Upper lobe of right lung (tissue), 1 donor: ENCODE measurements around the gene NUAK1. TPM values are rescaled to one million over a fixed set of nuclear protein-coding genes. Genes with fewer than 3 reads are reported as not detected.

Source experiments
- ATAC-seq: fragments of 200-7000 bp; cut with Tn5 transposase; one replicate; pipeline ENCODE4 v1.9.1; 2020; ENCODE audit warnings: mild to moderate bottlenecking, moderate library complexity
- DNase-seq: peaks from one replicate; pipeline ENCODE4 v3.0.0-alpha.2; 2020
- H3K27ac ChIP-seq: fragments of 200-600 bp; one replicate; pipeline ENCODE4 v1.8.0; 2022
- H3K27me3 ChIP-seq: fragments of 200-600 bp; one replicate; pipeline ENCODE4 v1.8.0; 2022; ENCODE audit warnings: mild to moderate bottlenecking
- H3K36me3 ChIP-seq: fragments of 200-600 bp; one replicate; pipeline ENCODE4 v1.8.0; 2022
- H3K4me1 ChIP-seq: fragments of 200-600 bp; one replicate; pipeline ENCODE4 v1.8.0; 2022
- H3K4me3 ChIP-seq: fragments of 200-600 bp; one replicate; pipeline ENCODE4 v1.8.0; 2022; ENCODE audit warnings: mild to moderate bottlenecking
- H3K9me3 ChIP-seq: fragments of 200-600 bp; one replicate; pipeline ENCODE4 v1.8.0; 2022
- intact Hi-C: fragments of 100-400 bp; cut with DNase I; formaldehyde crosslinking; loops from one replicate; pipeline ENCODE4 v1.11.0; 2022
- total RNA-seq: library from RNA; stranded (reverse); fragmentation: NEBNext Ultra II Directional; extraction: Animal tissue kit (Norgen Biotek cat#: 25700); gene quantifications from one replicate; pipeline ENCODE4 v1.2.1, GENCODE V29; 2021
- TF ChIP-seq, protein P1 (sequence below): fragments of 200-600 bp; IDR thresholded peaks from one replicate; pipeline ENCODE4 v1.8.0; 2022; ENCODE audit warnings: antibody characterized with exemption
- donor health status: DM: no; HTN: yes; CAD: no; lungs with severe emphysema.

The NUAK1 gene
- total RNA-seq, 1 donor from 2014 or later, result 40.8 TPM

DNA sequence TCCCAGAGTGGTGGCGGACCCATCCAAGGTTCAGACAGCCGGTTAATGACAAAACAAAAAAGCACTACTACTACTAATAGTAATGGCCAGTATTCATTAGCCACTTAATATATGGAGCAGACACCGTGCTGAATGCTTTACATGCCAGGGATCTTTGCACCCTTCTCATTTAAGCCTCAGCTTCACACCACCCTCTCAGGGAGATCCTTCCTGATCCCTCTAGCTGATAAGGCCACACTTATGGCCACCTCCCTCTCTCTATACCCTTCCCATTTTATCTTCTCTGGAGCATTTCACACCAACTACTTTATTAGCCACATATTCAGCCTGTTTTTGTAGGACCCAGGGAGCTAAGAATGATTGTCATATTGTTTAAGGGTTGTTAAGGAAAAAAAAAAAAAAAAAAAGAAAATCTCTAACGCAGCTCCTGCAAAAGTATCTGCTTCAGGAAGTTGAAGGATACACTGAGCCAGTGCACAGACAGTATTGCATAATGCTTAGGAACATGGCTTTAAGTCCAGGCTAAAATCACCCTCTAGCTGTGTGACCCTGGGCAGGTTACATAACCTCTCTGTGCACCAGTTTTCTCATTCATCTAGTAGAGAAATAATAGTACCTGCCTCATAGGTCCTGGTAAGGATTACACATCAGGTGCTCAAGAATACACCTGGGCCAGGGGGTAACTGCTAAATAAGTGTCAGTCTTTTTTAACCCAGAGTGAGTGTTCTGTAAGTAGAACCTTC is 29.4 kb downstream of the NUAK1 start:
- intact Hi-C loops, result no loop called here
- H3K4me1 ChIP-seq, result peaks cover 66% of the 10 kb centered on the region
- no peak overlapping the region for H3K4me3 ChIP-seq
- H3K27ac ChIP-seq, result no peak overlapping the region
- no peaks in the 10 kb centered on the region for H3K9me3 ChIP-seq
- no peak for ATAC-seq
- TF ChIP-seq, protein P1, sequence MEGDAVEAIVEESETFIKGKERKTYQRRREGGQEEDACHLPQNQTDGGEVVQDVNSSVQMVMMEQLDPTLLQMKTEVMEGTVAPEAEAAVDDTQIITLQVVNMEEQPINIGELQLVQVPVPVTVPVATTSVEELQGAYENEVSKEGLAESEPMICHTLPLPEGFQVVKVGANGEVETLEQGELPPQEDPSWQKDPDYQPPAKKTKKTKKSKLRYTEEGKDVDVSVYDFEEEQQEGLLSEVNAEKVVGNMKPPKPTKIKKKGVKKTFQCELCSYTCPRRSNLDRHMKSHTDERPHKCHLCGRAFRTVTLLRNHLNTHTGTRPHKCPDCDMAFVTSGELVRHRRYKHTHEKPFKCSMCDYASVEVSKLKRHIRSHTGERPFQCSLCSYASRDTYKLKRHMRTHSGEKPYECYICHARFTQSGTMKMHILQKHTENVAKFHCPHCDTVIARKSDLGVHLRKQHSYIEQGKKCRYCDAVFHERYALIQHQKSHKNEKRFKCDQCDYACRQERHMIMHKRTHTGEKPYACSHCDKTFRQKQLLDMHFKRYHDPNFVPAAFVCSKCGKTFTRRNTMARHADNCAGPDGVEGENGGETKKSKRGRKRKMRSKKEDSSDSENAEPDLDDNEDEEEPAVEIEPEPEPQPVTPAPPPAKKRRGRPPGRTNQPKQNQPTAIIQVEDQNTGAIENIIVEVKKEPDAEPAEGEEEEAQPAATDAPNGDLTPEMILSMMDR, result no peak
- H3K27me3 ChIP-seq, result no peaks in the 10 kb centered on the region
- DNase-seq, result no peak
- H3K36me3 ChIP-seq, result peaks cover 4% of the 10 kb centered on the region

GRCh38 chr12:106108185-106108835 is 30.4 kb downstream of the NUAK1 start:
- H3K4me3 ChIP-seq, result no peak overlapping the region
- DNase-seq (no peak), ATAC-seq (peak; percentile 22)
- peaks cover 7% of the 10 kb centered on the region for H3K36me3 ChIP-seq
- peak overlapping the region; percentile 21 for H3K27ac ChIP-seq
- TF ChIP-seq, protein P1, result no peak
- intact Hi-C loops, result no loop called here
- no peaks in the 10 kb centered on the region for H3K9me3 ChIP-seq
- no peaks in the 10 kb centered on the region for H3K27me3 ChIP-seq
- H3K4me1 ChIP-seq, result peaks cover 56% of the 10 kb centered on the region

GRCh38 chr12:106107566-106107965 is 31.2 kb downstream of the NUAK1 start:
- TF ChIP-seq, protein P1, result no peak
- H3K4me1 ChIP-seq, result peaks cover 48% of the 10 kb centered on the region
- no peak overlapping the region for H3K4me3 ChIP-seq

DNA sequence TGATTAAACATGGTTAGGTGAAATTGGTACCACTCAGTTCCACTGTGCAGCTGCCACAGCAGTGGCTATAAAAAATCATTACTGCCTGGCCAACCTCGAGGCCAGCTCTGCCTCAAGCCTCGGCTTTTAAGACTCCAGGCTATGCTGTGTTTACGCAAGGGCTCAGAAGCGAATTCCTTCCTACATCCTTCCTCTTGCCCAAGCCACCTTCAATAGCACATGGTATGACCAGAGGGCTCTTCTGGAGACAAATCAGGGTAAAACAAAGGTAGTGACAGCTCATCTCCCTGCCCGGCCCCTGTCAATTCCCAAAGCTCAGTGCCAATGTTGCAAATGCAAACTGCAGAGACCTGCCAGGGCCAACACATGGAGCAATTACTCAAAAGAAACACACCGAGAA is 31.9 kb downstream of the NUAK1 start:
- DNase-seq (no peak), ATAC-seq (no peak)
- H3K27ac ChIP-seq, result no peak overlapping the region
- TF ChIP-seq, protein P1, result no peak
- no peak overlapping the region for H3K4me3 ChIP-seq
- H3K9me3 ChIP-seq, result no peaks in the 10 kb centered on the region
- H3K36me3 ChIP-seq, result peaks cover 11% of the 10 kb centered on the region
- intact Hi-C loops, result no loop called here
- peaks cover 42% of the 10 kb centered on the region for H3K4me1 ChIP-seq
- H3K27me3 ChIP-seq, result no peaks in the 10 kb centered on the region

More at GRCh38 chr12:106107566-106107965, 31.2 kb downstream of the NUAK1 start:
- Histone ChIP-seq H3K27ac (peak overlapping the region; percentile 21), H3K9me3 (no peaks in the 10 kb centered on the region), H3K27me3 (no peaks in the 10 kb centered on the region), H3K36me3 (peaks cover 7% of the 10 kb centered on the region)
- intact Hi-C loops, result no loop called here
- ATAC-seq, result no peak
- DNase-seq, result no peak

GRCh38 chr12:106106061-106106566 is 32.6 kb downstream of the NUAK1 start:
- Histone ChIP-seq H3K4me1 (peaks cover 42% of the 10 kb centered on the region), H3K27me3 (no peaks in the 10 kb centered on the region), H3K9me3 (no peaks in the 10 kb centered on the region), H3K27ac (peak overlapping the region; percentile 6), H3K4me3 (no peak overlapping the region), H3K36me3 (peaks cover 13% of the 10 kb centered on the region)
- intact Hi-C loops, result no loop called here
- ATAC-seq (no peak), DNase-seq (no peak)
- TF ChIP-seq, protein P1, result no peak
